Chondrocyte (in vitro differentiated cells): Measurements from ENCODE around the gene SHMT2. TPM values are rescaled to one million over a fixed set of nuclear protein-coding genes. Genes with fewer than 3 reads are reported as not detected.

Experiments
- DNase-seq: peaks from one replicate; pipeline ENCODE4 v3.0.0; 2021; ENCODE audit warnings: mixed read lengths, low spot score
- H3K27ac Mint-ChIP-seq: one replicate; pipeline ENCODE4 v1.8.0; 2021; ENCODE audit warnings: mild to moderate bottlenecking, moderate library complexity, mixed read lengths; ENCODE audit not compliant: unreplicated experiment
- H3K27me3 Mint-ChIP-seq: 2 replicates; pipeline ENCODE4 v1.8.0; 2021; ENCODE audit warnings: low read depth, mixed read lengths
- H3K36me3 Mint-ChIP-seq: 2 replicates; pipeline ENCODE4 v1.8.0; 2021; ENCODE audit warnings: low read depth, mixed read lengths
- H3K4me1 Mint-ChIP-seq: 2 replicates; pipeline ENCODE4 v1.8.0; 2021; ENCODE audit warnings: low read depth, mild to moderate bottlenecking, mixed read lengths
- H3K4me3 Mint-ChIP-seq: one replicate; pipeline ENCODE4 v1.8.0; 2021; ENCODE audit warnings: mild to moderate bottlenecking, moderate library complexity, mixed read lengths; ENCODE audit not compliant: unreplicated experiment
- H3K9me3 Mint-ChIP-seq: 2 replicates; pipeline ENCODE4 v1.8.0; 2021; ENCODE audit warnings: low read depth, mixed read lengths
- CTCF ChIP-seq: fragments of 200-600 bp; sonication (generic); IDR thresholded peaks from 2 replicates; pipeline ENCODE4 v1.5.0; 2021; ENCODE audit warnings: antibody characterized with exemption, mild to moderate bottlenecking, moderate library complexity
- total RNA-seq: library from RNA; stranded (reverse); gene quantifications from 3 replicates; pipeline ENCODE4 v1.2.1, GENCODE V29; 2021

SHMT2 gene
- total RNA-seq, 1 donor from 2014 or later = 291 TPM

- no peaks in the 10 kb centered on the region for H3K27me3 Mint-ChIP-seq
- H3K27ac Mint-ChIP-seq = peak overlapping the region; percentile 8
- no peaks in the 10 kb centered on the region for H3K4me1 Mint-ChIP-seq
- H3K4me3 Mint-ChIP-seq = no peak overlapping the region
- DNase-seq = no peak
- H3K9me3 Mint-ChIP-seq = no peaks in the 10 kb centered on the region
- no peak for TF ChIP-seq CTCF
- peaks cover 52% of the 10 kb centered on the region for H3K36me3 Mint-ChIP-seq
Observed at GRCh38 chr12:57204454-57204853, 25.1 kb upstream of the SHMT2 start.

DNA sequence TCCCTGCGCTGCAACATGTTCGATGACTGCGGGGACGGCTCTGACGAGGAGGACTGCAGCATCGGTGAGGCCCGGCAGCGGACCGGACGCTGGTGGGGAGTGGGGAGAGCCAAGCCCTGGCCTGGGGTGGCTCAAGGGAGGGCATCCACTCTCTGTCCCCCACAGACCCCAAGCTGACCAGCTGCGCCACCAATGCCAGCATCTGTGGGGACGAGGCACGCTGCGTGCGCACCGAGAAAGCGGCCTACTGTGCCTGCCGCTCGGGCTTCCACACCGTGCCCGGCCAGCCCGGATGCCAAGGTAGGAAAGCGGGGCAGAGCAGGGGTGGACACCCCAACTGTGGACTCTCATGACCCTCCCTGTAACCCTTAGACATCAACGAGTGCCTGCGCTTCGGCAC, 24.3 kb upstream of the SHMT2 start:
- Mint-ChIP-seq H3K27me3 (no peaks in the 10 kb centered on the region), H3K4me1 (peaks cover 2% of the 10 kb centered on the region), H3K9me3 (no peaks in the 10 kb centered on the region), H3K27ac (no peak overlapping the region), H3K4me3 (no peak overlapping the region), H3K36me3 (peaks cover 48% of the 10 kb centered on the region)
- no peak for DNase-seq
- TF ChIP-seq CTCF = no peak

GRCh38 chr12:57205931-57206330, 23.6 kb upstream of the SHMT2 start:
- H3K4me3 Mint-ChIP-seq = no peak overlapping the region
- H3K36me3 Mint-ChIP-seq = peaks cover 49% of the 10 kb centered on the region
- DNase-seq = no peak
- H3K9me3 Mint-ChIP-seq = no peaks in the 10 kb centered on the region
- peak overlapping the region; percentile 2 for H3K27ac Mint-ChIP-seq
- H3K4me1 Mint-ChIP-seq = peaks cover 3% of the 10 kb centered on the region
- no peaks in the 10 kb centered on the region for H3K27me3 Mint-ChIP-seq
- no peak for TF ChIP-seq CTCF

GRCh38 chr12:57207731-57208630, 21.5 kb upstream of the SHMT2 start:
- no peak overlapping the region for H3K27ac Mint-ChIP-seq
- peaks cover 21% of the 10 kb centered on the region for H3K4me1 Mint-ChIP-seq
- TF ChIP-seq CTCF = no peak
- no peak overlapping the region for H3K4me3 Mint-ChIP-seq
- DNase-seq = no peak
- no peaks in the 10 kb centered on the region for H3K27me3 Mint-ChIP-seq
- peaks cover 38% of the 10 kb centered on the region for H3K36me3 Mint-ChIP-seq
- H3K9me3 Mint-ChIP-seq = no peaks in the 10 kb centered on the region

DNA sequence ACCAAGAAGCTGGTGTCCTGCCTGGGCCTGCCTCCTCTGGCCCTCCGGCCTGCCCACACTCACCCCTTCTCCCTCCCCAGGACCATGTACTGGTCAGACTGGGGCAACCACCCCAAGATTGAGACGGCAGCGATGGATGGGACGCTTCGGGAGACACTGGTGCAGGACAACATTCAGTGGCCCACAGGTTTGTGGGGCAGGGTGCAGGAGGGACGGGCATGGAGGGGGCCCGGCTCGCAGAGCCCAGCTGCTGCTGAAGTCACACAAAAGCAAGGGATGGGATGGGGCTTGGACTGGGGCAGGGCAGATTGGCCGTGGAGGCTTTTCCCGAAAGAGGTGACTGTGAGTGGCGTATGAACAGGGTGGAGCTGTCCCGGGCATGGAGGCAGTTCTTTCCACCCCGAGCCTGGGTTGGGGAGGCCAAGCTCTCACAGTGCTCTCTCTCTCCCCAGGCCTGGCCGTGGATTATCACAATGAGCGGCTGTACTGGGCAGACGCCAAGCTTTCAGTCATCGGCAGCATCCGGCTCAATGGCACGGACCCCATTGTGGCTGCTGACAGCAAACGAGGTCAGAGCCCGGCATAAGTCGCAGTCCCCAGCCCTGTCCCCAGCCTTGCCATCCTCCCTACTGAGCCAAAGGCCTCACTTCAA, 20.8 kb upstream of the SHMT2 start:
- no peak overlapping the region for H3K4me3 Mint-ChIP-seq
- no peak for TF ChIP-seq CTCF
- H3K36me3 Mint-ChIP-seq = peaks cover 33% of the 10 kb centered on the region
- peaks cover 29% of the 10 kb centered on the region for H3K4me1 Mint-ChIP-seq
- no peaks in the 10 kb centered on the region for H3K27me3 Mint-ChIP-seq
- H3K27ac Mint-ChIP-seq = peak overlapping the region; percentile 45
- H3K9me3 Mint-ChIP-seq = no peaks in the 10 kb centered on the region
- no peak for DNase-seq
